ENCODE data around the gene METAP1D.

- TF ChIP-seq, protein P1, sequence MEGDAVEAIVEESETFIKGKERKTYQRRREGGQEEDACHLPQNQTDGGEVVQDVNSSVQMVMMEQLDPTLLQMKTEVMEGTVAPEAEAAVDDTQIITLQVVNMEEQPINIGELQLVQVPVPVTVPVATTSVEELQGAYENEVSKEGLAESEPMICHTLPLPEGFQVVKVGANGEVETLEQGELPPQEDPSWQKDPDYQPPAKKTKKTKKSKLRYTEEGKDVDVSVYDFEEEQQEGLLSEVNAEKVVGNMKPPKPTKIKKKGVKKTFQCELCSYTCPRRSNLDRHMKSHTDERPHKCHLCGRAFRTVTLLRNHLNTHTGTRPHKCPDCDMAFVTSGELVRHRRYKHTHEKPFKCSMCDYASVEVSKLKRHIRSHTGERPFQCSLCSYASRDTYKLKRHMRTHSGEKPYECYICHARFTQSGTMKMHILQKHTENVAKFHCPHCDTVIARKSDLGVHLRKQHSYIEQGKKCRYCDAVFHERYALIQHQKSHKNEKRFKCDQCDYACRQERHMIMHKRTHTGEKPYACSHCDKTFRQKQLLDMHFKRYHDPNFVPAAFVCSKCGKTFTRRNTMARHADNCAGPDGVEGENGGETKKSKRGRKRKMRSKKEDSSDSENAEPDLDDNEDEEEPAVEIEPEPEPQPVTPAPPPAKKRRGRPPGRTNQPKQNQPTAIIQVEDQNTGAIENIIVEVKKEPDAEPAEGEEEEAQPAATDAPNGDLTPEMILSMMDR (IDR thresholded peaks at IDR 0.05): no peak
- TF ChIP-seq POLR2A (IDR thresholded peaks at IDR 0.05): no peak
These were observed 101.4 kb downstream of the METAP1D start for GRCh38 chr2:172100935-172101820.
